GM12865 (cell line): ENCODE results near the gene ZFYVE28.
A peak's percentile ranks its signal among the peaks of the same experiment; 100 is the strongest.

ENCODE experiments used
- DNase-seq: peaks from one replicate; pipeline ENCODE4 v3.0.0; 2010; ENCODE audit warnings: low read depth
- H3K4me3 ChIP-seq: 2 replicates; pipeline ENCODE4 v1.5.1; 2011; ENCODE audit warnings: mild to moderate bottlenecking, low read depth, low read length, control low read depth
- TF ChIP-seq, protein P1 (sequence below): IDR thresholded peaks from 2 replicates; pipeline ENCODE4 v1.5.1; 2011; ENCODE audit warnings: low read length, control low read depth, low read depth, inconsistent platforms; ENCODE audit not compliant: insufficient read depth; ENCODE audit errors: missing control alignments

The ZFYVE28 gene

DNA sequence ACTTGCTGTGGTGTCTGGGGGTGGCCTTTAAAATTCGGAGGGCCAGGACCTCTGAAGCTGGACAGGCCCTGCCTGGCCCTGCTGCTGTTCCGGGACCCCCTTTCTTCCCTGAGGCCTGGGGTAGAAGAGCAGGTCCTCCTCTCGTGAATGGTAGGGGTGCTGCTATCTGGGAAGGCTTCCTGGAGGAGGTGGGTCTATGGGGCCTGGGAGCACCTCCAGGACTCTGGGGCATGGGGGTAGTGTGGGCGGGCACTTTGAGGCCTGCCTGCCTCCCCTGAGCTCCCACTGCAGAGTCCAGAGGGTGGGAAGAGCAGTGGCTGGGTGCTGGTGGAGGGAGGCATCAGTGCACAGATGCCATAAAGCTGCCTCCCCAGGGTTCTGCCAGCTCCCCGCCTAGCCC is 151.6 kb downstream of the ZFYVE28 start:
- no peak overlapping the region for H3K4me3 ChIP-seq
- no peak for DNase-seq
- TF ChIP-seq, protein P1, sequence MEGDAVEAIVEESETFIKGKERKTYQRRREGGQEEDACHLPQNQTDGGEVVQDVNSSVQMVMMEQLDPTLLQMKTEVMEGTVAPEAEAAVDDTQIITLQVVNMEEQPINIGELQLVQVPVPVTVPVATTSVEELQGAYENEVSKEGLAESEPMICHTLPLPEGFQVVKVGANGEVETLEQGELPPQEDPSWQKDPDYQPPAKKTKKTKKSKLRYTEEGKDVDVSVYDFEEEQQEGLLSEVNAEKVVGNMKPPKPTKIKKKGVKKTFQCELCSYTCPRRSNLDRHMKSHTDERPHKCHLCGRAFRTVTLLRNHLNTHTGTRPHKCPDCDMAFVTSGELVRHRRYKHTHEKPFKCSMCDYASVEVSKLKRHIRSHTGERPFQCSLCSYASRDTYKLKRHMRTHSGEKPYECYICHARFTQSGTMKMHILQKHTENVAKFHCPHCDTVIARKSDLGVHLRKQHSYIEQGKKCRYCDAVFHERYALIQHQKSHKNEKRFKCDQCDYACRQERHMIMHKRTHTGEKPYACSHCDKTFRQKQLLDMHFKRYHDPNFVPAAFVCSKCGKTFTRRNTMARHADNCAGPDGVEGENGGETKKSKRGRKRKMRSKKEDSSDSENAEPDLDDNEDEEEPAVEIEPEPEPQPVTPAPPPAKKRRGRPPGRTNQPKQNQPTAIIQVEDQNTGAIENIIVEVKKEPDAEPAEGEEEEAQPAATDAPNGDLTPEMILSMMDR: no peak

DNA sequence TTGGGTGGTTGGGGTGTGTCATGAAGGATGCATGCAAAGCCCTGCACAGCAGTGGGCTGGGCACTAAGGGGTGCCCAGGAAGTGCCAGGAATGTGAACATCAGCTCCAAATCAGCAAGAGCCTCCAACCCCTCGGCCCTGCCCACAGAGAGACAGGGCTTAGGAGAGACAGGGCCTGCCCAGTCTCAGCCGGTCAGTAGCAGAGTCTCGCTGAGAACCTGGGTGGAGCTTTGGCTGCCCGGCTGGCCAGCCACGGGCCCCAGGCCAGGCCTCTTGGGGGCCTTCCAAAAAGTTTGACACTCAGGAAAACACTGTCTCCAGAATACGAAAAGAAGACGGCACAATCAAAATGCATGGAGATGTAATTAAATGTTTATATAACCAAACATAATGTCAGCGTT is 152.3 kb downstream of the ZFYVE28 start:
- DNase-seq: no peak
- TF ChIP-seq, protein P1: no peak
- no peak overlapping the region for H3K4me3 ChIP-seq

DNA sequence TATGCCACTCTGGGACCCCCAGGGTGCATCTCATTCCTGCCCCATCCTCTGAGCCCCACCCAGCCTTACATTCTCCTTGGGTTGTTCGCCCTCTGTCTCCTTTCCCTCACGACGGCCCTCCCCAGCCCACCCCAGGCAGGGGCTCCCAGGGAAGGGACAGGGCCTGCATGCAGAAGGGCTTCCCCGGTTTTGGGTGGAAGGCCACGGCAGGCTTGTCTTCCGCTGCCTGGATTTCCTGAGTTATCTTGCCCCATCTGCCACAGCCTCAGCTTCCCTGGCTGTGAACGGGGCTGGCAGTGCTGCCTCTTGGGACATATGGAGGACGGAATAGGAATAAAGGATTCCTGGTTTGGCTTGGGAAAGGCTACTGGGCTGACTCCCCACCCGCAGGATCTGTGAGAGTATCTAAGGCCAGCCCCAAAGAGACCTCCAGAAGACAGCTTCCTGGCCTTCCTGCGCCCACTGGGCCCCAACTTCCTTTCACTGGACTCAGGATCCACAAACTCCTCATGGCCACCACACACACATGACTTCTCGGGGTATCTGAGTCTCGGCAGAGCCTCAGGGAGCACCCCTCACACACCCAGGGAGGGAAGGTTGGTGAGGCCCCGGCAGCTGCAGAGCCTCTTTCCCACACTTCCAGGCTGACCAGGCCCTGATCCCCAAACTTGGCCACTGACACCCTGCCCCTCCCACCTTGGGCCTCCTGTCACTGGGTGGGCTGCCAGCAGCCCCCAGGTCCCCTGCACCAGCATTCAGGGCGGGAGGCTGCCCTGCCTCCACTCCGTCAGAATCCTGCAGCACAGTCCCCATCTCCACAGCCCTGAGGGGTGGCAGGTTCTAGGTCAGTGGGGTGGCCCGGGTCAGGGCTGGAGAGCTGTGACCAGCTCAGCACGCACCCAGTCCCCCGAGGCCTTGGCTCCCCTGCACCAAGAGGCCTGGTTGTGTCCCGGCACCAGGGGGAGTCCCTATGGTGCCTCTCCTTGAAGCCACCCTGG is 153.0 kb downstream of the ZFYVE28 start:
- DNase-seq: no peak
- TF ChIP-seq, protein P1: no peak
- no peak overlapping the region for H3K4me3 ChIP-seq

DNA sequence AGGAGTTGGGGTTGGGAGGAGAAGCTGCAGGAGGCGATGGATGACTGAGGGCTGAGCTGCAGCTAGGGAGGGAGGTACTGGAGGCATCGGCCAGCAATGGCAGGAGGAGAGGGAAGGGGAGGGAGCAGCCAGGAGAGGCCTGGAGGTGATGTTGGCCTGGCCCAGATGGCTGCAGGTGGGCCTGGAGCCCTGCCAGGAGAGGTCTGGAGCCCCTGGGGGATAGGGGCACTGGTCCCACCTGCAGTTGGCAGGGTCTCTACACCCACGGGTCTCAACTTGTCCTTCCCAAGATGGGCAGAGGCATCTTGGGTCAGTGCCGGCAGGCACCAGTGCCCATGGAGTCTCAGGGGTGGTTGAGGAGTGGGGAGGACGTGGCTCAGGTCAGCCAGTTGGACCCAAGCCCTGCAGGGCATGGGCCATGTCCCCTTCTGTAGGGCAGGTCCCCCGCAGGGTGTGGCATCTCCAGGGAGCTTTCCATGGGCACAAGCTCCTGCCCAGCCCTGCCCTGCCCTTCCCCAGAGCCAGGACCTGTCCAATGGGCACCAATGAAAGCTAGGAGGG is 153.9 kb downstream of the ZFYVE28 start:
- H3K4me3 ChIP-seq: no peak overlapping the region
- DNase-seq: no peak
- TF ChIP-seq, protein P1: no peak

DNA sequence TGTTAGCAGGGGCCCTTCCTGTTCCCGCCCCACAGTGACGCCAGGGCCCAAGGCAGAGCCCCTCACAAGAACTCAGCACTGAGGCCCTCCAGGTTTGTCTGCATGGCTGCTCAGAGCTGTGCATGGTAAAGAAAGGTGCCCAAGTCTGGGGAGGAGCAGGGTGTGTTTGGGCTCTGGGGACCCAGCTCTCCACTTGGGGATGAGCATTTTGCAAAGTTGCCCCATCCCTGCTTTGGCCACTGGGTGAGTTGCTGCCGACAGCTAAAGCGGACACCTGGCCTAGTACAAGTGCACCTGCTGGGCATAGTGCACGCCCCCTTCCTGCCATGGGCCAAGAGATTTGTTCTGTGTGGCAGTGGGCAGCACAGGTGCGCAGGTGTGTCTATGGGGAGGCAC is 154.5 kb downstream of the ZFYVE28 start:
- DNase-seq: no peak
- no peak overlapping the region for H3K4me3 ChIP-seq
- TF ChIP-seq, protein P1: no peak

DNA sequence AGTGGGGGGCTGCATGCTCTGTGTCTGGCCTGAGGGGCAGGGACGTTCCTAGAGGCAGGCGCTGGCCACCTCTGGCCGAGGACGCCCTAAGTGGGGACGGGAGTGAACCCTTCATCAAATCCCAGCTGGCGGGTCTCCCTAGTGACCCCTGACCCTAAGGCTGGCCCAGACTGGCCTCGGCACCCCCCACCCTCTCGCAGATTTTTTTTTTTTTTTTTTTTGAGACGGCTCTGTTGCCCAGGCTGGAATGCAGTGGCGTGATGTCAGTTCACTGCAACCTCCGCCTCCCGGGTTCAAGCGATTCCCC is 155.5 kb downstream of the ZFYVE28 start:
- H3K4me3 ChIP-seq: peak overlapping the region; percentile 63
- TF ChIP-seq, protein P1: no peak
- DNase-seq: no peak
